Fibroblast of skin of right quadriceps (primary cell): ENCODE measurements around the gene ELOB.

ENCODE experiments used
- DNase-seq: peaks from one replicate; pipeline ENCODE4 v3.0.0-alpha.2; 2013

Gene ELOB

DNA sequence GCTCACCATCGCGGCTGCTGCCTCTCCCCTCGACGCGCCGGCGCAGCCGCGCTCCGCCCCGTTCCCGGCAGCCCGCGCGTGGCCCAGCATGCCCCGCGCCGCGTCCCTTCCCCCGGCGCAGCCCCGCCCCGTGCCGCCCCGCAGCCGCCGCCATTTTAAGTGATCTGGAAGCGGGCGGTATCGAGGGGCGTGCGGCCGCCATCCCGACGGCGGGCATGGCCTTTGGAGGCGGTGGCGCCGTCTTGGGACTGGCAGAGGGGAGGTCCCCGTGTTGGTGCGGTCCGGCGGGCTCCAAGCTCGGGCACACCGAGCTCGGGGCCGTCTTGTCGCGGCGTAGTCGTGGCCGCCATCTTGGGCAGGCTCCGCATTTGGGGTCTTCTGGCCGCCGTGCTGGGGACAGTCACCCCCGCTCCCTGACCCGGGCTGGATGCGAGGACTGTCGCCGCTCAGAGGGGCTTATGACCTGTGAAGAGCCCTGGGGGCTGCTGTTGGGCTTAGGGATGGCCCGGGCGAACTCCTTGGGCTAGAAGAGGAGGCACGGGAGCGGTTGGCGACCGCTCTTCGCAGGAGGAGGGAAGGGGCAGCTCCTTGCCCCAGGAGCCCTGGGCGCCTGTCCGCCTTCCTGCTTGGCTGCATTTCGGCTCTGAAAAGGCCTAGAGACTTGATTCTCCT lies at the start of gene ELOB:
Gene ELOB, minus strand, starts transcription at position 50 of the 672 bp plus-strand sequence. Its CDS starts 41 bp downstream, at position 9.
- peak; percentile 83 for DNase-seq

GRCh38 chr16:2825906-2826305 lies 48.8 kb upstream of the ELOB start:
- no peak for DNase-seq

DNA sequence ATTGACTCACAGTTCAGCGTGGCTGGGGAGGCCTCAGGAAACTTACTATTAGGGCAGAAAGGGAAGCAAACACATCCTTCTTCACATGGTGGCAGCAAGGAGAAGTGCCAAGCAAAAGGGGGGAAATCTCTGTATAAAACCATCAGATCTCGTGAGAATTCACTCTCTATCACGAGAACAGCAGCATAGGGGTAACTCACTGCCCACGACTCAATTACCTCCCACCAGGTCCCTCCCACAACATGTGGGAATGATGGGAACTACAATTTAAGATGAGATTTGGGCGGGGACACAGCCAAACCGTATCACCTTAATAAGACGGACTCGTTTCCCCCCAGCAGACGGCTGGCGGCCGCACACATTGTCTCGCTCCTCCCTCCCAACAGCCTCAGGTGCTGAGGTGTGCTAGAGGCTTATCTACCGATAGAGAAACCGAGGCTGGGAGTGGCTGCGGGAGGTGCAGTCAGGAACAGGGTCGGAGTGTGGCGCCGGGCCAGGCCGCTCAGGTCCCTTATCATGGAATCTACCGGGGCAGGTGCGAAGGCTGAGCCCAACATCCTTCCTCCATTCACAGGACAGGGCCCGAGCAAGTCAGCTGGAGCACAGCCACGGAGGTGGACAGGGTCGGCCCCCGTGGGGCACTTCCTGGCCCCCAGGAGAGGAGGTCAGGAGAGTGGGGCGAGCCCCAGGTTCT lies 48.1 kb upstream of the ELOB start:
- no peak for DNase-seq

DNA sequence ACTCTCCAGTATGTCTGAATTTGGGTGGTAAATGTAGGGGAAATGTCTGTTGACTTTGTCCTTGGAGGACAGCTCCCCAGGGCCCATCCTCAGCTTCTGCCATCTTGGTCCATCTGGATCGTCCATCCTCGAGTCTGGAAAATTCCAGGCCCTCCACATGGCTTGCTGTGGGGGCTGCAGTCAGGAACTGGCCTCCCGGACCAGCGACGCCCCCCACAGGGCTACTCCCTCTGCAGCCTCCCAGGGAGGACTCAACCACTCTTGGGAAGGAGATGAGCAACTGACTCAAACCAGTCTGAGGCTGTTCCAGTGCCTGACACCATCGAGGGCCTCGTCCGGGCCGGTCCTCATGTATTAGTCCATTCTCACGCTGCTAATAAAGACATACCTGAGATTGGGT lies 47.5 kb upstream of the ELOB start:
- DNase-seq: no peak

GRCh38 chr16:2822496-2822895 lies 45.4 kb upstream of the ELOB start:
- no peak for DNase-seq

- no peak for DNase-seq
These were observed 45.0 kb upstream of the ELOB start for GRCh38 chr16:2822158-2822495.

GRCh38 chr16:2821487-2822157 lies 44.5 kb upstream of the ELOB start:
- no peak for DNase-seq

DNA sequence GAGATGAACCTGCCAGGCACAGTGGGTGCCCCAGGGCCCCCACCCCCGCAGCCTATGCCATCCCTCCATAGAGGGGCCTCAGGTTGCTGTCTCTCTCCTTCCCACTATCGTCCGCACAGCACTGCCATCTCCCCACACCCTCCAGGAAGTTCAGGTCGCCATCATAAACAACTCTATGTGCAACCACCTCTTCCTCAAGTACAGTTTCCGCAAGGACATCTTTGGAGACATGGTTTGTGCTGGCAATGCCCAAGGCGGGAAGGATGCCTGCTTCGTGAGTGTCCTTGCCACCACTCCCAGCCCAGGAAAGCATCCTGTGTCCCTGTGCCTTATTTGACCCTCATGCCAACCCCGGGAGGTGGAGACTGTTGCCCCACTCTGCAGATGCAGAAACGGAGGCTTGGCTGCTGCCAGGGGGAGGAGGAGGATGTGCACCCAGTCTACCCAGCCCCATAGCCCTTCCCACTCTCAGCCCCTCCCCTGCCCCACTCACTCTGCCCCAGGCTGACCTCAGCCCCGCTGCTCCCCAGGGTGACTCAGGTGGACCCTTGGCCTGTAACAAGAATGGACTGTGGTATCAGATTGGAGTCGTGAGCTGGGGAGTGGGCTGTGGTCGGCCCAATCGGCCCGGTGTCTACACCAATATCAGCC lies 43.9 kb upstream of the ELOB start:
- no peak for DNase-seq

GRCh38 chr16:2819939-2820835 lies 43.1 kb upstream of the ELOB start:
- no peak for DNase-seq

- DNase-seq: no peak
These were observed 42.3 kb upstream of the ELOB start for GRCh38 chr16:2819179-2819938.

GRCh38 chr16:2818272-2818876 lies 41.3 kb upstream of the ELOB start:
- no peak for DNase-seq

DNA sequence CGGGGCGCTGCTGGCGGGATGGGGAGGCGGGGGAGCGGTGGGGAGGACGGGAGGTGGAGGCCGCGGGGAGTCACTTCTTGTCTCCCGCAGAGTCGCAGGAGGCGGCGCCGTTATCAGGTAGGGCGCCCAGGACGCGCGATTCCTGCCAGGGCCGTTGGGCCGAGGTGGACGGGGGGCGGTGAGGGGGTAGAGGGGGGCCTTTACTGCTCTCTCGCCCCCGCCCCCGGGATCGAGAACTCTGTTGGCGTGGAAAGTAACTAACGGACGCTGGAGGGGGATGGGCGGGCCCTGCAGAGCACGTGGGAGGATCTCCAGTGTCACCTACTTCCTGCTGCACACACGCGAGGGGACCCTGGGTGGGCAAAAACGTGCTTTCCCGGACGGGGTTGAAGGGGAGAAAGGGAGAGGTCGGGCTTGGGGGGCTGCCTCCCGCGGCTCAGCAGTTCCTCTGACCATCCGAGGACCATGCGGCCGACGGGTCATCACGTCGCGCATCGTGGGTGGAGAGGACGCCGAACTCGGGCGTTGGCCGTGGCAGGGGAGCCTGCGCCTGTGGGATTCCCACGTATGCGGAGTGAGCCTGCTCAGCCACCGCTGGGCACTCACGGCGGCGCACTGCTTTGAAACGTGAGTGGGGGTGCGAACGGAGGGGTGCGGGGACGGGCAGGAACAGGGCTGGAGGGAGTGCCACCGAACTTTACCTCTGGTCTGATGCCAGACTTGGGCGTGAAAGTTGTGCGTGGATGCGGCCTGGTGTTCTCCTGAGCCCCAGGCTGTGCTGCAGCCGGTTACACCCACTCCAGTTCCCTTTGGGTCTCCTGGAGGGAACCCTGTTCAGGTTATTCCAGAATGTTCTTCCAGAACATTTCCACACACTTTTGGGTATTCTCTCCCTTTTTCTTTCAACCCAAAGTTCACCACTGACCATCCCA lies 40.5 kb upstream of the ELOB start:
- no peak for DNase-seq

DNA sequence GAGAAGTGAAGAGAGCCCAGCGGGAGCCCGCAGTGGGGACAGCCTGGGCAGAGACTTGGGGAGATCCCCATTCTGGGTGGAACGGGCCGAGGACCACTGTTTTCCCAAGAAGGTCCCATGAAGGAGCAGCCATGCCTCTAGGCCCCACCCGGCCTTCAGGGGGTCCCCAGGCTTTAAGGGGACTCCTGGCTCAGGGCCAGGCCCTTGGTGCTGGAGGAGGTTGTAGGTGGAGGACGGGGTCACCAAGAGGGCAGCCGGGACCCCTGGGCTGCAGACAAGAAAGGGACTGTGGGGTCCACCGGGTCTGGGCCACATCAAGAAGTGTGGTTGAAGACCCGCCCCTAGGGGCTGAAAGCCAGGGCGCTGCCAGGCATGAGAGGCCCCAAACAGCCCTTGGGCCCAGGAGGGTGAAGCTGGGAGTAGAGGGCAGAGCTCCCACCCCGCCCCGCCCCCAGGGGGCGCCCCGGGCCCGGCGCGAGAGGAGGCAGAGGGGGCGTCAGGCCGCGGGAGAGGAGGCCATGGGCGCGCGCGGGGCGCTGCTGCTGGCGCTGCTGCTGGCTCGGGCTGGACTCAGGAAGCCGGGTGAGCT lies 39.8 kb upstream of the ELOB start, which contains the start of gene PRSS21:
Gene PRSS21, plus strand, starts transcription at position 487 of the 589 bp plus-strand sequence. Its CDS starts 32 bp downstream, at position 519.
- DNase-seq: no peak

DNA sequence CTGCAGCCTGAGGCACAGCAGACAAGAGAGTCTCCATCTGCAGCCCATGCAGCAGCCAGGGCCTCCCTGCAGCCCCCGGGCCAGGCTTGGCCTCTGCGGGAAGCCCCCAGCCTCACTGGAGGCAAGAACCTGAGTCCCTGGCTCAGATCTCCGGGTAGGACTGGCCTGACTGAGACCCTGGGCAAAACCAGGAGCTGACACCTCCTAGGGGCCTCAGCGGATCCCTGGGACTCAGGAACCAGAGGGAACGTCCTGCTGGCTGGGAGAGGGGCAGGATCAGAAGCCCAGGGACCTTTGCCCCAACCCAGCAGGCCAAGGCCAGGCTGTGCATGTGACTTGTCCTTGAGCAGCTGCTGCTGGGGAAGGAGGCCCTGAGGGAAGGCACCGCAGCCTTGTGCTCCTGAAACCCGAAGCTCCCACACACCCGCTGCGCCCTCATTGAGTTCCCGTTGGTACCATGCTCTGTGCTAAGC lies 38.3 kb upstream of the ELOB start:
- DNase-seq: no peak

- DNase-seq: no peak
These were observed 37.6 kb upstream of the ELOB start for GRCh38 chr16:2814551-2815298.

GRCh38 chr16:2813771-2814221 lies 36.7 kb upstream of the ELOB start:
- DNase-seq: no peak

GRCh38 chr16:2811703-2812471 lies 34.8 kb upstream of the ELOB start:
- DNase-seq: no peak

DNA sequence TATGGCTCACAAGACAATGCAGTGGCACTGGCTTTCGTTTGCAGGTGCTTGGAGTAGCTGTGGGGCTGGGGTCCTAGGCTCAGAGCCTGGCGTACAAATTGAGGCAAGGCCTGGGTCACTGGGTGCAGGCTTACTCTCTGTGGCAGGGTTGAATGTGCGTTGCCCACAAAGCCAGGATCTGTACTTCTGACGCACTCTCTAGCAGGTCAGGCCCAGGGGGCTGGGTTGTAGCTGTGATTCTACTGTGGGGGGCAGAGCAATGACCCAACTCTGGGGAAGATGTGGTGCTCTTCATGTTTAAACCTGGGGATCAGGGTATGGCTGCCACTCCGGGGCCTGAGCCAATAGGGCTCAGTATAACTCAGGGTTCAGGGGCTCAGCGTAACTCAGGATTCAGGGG lies 33.6 kb upstream of the ELOB start:
- no peak for DNase-seq
